NOMO-1 (cell line): ENCODE results near the gene DLG2.

Experiments used
- DNase-seq, 2 experiments: peaks; one replicate each; lab custom pipeline; 2025; ENCODE audit not compliant: unreplicated experiment in 2 of 2; lab: John Stamatoyannopoulos, UW

DLG2 gene

DNA sequence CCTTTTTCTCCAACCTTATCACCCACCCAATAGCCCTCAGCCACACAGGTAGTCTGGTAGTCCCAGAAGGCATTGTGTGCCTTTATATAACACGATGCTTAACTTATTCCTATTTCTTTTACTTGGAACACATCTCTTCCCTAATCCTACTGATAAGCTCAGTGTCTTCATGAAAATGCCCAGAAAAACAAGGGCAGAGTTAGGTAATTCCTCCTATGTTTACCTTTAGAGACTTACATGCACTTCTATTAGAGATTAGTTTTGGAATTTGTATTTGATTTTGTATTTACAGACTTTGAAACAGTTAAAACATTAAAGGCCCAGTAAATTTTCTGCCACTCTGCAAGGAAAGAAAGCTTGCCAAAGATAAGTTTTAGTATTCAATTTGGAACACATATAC, 1703.2 kb downstream of the DLG2 start:
- DNase-seq: no peak

DNA sequence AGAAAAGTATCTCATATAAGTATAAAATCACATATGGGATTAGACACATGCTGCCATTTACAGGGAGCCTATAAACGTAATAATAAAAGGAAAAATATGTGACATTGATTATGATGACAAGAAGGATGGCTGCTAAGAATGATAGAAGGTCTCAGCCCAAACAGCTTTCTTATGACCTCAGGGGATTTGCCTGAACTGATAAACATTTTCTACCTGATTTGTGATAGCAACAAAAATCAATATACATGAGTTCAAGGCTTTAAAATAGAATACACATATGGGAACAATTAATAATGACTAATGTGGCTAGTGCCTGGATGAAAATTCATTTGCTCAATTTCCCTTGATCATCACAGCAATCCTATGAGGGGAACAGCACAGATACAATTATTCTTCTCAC, 1704.2 kb downstream of the DLG2 start:
- DNase-seq: no peak

DNA sequence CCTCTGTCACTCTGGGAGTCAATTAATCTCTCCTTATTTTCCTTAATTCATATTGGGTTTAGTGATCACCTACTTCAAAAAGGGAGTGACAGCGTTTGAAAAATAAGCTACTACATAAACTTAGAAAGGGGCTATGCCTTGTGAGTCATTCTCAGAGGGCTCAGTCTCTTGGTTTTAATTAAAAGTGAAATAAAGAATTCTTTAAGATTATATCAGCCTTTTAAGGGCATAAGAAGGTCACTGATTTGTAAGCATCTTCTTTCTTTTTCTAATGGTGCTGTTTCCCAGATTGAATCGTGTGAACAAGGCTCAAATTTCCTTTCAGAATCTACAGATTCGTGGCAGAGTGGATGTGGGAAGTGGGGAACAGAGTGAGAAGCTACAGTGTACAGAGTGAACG, 1704.8 kb downstream of the DLG2 start:
- no peak for DNase-seq

DNA sequence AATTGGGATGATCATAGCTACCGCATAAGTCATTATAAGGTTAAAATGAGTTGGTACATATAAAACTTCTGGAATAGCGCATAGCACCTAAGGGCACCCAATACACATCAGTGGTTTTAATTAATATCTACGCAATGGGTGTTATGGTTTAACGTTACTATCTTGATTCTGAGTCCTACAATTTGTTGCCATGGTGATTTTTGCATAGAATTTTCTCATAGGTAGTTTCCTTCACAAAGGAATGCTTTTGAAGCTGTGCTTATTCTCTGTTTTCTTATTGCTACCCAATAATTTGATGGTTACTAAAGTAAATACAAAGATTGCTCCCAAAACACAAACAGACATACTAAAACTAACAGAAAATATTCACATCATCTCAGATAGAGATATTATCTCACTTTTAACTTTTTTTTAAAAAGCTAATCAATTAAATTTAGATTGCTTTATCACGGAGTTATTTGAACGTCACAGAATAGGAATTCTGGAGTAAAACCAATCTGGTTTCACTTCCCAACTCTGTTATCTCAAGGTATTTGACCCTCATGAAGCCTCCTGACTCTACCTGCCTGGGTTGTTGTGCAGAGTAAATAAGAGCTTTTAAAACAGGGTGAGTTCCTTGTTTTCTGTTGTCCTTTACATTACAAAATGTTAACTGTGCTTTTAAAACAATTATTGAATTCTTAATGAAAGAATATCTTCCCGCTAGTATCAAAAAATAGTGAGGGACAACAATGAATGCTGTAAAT, 1705.5 kb downstream of the DLG2 start:
- no peak for DNase-seq

DNA sequence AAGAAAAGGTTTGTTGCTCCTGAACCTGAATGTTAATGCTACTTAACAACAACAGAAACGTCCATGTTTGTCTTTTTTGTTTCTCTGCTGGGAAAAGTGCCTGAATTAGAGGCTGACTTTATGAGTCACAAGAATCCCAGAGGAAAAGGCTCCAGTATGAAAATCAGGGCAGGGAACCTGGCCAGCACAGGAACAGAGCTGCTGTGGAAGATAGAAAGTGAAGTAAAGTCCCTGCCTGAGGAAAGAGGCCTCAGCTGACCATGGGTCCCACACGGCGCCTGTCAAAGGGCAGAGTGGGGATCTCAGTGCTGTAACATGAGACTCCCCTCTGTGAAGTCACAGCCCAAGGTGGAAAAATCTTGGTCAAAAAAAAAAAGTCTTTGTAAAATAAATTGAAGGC, 1708.7 kb downstream of the DLG2 start:
- DNase-seq: no peak

DNA sequence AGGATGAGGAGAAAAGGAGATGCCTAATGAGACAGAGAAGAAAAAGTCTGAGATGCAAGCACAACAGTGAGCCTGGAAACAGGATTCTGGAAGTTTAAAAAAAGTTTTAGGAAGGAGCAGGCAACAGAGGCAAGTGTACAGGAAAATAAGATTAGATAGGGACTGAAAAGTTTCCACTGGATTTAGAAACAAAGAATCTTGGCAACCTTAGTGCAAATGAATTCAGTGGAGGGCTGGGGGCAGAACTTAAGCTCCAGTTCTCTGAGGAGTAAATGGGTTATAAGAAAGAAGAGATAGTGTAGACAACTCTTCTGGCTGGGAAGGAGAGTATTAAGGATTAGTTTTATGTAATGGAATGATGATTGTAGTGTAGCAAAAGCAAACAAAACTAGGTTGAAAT, 1712.1 kb downstream of the DLG2 start:
- no peak for DNase-seq

DNA sequence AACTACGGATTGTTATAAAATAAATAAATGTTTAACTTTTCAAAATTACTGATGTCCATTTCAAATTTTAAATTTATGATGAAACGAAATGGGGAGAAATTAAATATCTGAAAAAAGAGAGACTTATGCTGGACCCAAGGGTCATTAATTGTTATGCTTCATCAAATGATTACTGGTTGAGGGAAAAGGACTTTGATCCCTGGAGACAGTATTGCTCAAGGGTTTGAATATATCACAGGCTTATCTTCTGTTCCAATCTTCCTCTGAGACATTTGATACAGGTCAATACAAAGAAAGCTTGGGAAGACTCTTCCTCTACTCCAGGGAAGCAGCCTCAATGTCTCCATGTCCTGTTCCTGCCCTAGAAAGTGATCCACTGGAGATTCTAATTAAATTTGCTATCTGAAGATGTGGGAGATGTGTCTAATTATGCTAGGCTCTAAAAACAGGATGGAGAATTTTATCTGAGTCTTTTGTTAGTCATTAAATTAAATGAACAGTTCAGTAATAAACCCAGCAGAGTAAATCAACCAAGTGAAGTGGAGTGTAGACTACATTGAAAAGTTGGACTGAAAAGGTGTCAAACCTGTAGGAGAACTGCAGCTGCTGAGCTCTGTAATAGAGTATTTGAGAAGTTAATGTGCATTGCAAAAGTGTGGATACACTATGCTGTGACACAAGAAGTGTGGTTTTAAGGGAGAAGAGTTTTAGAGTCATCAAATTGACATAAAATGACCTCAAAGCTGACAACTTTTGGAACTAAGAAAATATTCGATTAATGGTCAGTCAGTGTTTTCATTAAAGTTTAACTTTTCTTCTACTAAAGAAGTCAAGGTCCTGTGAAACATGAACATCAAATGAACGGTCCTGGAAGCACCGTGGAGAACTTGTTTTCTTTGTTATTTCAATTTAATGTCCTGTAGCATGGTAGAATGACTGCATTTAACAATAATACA, 1717.3 kb downstream of the DLG2 start:
- DNase-seq: no peak

DNA sequence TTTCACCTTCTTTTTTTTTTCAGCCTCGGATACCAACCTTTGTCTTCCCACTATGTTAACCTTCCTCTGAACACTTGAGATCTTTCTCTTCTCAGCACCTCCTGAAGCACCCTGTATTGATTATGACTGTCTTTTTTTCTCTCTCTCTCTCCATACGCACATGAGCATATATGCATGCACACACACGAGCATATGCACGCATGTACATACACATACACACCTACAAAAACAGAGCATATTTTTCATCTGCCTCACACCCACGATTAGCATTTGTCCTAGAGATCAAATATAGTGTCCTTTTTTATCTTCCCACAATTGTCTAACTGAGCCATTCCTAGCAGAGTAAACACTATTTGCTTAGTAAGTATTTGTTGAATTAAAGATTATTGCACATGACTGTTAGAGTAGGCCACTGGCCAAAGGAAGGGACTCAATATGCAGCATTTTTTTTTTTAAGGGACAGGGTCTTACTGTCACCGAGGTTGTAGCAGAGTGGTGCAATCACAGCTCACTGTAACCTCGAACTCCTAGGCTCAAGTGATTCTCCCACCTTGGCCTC, 1718.8 kb downstream of the DLG2 start:
- no peak for DNase-seq

DNA sequence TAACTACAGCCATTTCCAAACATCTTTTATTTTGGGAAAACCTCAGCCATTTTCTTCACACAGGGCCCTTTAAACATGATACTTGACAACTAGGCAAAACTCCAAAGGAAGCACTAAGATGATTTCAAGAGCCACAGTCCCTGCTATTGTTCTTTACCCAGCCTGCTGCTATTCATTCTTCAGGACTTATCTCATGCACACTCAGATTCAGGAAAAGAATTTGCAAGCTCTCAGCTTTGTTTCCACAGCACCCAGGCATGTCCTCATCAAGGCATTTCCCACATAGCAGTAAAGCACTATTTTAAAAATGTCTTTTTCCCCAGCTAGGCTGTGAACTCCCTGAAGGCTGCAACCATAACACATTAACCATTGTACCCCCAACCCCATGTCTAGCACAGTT, 1731.6 kb downstream of the DLG2 start:
- DNase-seq: no peak

DNA sequence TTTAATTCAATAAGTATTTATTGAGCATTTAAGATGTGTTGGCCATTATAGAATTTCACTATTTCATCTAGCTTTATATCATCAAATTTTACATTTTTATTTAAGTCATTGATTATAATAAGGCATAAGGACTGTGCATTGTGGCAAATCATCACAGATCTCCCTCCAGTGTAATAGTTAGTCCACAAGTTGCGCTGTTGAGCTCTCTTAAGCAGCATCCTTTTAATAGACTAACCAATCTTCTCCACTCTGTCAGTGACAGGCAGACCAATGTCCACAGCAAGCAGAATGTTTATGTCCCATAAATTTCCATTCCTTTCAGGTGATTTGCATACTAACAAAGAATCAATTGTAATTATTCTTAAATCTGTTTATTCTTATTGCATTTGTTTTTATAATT, 1745.7 kb downstream of the DLG2 start:
- DNase-seq: no peak

DNA sequence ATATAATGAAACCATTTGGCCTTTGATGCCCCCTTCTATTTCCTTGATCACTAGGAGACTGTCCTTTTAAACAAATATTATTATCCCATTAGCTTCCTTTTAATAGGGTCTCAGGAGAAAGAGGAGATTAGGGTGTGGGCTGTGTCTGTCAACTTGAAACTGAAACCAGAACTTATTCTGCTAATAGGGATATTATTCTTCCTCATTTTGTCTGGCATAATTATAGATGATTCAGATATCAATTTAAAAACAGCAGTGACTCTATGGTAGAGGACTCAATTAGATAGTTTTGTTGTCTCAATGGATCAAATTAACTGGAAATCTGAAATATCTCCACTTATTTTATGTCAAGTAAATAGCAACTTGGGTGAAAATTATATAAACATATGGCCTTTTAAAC, 1756.1 kb downstream of the DLG2 start:
- DNase-seq: no peak

DNA sequence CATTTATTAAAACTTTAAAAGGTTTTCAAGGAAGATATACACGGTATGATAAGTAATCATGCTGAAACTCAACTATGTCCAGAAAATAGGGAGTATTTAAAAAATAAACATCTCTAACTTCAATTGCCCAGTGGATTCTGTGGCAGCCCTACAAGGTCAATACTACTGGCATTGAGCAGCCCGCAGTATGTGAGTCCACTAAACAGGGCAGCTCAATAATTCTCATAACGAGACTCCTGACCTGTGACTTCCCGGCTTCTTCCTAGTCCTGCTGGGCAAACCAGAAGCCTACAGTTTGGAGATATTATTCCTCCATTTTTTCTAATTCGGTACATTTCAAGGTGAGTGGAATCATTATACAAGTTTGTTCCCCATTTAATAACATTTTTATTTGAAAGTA, 1760.5 kb downstream of the DLG2 start:
- no peak for DNase-seq

DNA sequence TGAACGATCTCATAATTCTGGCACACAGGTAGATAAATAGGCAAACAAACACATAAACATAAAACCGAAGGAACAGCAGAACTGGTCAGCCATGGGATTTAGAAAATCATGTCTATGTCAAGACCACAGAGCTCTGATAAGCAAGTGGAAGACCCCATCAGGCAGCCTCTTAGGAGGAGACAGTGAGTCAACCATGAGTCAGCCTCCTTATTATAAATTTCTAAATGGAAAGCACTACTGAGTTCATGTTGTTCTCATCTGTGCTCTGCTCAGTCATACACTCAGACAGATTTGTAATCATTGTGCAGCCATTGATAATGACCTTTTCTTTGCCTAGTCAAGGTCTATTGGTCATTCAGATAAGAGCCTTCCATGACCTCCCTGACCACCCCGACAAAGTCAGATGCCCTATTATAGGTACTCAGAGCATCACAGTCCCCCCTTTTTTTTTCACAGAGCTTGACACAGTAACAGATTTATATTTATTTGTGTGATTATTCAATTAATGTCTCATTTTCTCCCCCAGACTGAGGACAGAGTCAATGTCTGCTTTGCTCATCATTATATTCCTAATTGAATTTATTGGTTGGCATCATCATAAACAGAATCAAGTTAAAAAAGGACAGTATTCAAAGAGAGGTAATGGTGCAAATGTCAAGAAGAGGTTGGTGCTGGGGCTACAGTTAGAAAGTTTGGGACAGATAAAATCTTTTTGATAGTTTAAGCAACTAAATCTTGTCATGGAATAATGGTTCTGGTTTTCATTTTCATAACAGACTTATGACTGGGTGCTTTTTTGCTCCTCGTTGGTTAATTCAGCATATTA, 1761.3 kb downstream of the DLG2 start:
- DNase-seq: no peak

DNA sequence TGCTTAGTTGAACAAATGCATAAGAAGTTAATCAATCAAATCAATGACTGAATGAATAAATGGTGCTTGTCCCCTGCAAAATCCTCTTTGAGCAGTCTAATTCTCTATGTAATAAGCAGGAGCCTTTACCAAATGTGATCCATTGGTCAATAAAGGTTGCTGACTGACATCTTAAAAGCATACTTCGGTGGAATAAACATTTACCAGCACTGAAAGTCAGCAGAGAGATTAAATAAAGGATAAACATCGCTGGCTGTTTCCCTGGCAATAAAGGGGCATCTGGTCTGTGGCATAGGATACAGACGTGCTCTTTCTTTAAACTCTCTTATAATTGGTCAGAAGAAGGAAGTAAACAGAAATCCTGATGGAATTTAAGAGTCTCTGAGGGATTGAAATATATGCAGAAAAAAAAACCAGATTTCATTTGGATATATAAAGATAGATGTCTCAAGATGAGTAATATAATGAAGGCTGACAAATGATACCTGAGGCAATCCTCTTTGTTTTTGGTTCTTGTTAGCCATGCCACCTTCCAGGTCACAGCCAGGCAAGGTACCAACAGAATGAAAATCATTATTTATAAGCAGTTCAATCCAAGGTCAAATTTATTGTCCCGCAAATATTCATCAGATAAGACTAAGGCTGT, 1762.6 kb downstream of the DLG2 start:
- no peak for DNase-seq

DNA sequence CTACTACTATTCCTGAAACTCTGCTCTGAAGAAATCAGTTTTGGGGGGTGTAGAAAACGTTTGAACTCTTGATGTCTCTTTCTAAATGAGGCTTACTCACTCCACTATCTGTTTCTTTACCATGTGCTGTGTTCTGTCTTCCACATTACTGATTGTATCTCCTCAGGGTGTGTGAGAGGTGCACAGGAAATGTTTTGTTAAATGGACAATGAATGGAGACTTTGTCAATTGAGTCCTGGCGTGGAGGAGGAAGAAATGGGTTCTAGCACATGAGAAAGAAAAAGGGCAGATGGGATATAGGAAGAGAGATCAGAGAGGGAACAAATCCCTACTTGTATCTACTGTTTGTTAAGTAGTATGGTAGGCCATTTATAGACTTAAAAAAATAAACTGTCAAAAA, 1763.9 kb downstream of the DLG2 start:
- DNase-seq: no peak

DNA sequence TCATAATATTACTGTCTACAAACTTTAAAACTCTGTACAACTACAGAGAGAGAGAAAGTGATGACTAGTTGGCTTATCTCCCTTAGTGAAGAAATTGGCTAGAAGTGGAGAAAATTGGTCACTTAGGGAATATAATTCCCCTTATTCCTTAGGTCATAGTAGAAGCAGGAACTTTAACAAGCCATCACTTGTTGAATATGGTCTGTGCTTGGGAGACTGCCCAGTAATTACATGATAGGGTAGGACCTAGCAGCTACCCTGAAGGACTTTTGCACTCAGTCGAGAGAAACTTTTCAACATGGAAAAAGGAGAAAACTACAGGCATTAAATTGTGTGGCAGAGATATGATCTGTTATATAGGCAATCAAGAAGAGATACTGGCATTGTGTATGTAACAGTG, 1764.5 kb downstream of the DLG2 start:
- no peak for DNase-seq

DNA sequence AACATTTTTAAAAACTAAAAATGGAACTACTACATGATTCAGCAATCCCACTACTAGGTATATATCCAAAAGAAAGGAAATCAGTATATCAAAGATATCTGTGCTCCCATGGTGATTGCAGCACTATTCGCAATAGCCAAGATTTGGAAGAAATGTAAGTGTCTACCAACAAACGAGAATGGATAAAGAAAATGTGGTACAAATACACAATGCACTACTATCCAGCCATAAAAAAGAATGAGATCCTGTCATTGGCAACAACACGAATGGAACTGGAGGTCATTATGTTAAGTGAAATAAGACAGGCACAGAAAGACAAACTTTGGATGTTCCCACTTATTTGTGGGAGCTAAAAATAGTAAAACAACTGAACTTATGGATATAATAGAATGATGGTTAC, 1765.1 kb downstream of the DLG2 start:
- no peak for DNase-seq

DNA sequence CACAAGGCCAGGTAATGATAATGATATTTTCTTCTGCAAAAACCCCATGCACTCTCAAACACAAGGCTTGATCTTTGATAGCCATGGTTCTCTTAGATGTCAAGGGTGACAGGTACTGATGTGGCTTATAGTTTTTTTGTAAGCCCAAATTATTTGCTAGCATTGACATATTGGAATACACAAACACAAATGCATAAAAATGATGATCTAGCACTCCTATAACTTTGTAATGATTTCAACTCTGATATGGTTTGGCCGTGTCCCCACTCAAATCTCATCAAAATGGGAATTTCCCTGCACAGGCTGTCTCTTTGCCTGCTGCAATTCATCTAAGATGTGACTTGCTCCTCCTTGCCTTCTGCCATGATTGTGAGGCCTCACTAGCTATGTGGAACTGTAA, 1768.5 kb downstream of the DLG2 start:
- no peak for DNase-seq

DNA sequence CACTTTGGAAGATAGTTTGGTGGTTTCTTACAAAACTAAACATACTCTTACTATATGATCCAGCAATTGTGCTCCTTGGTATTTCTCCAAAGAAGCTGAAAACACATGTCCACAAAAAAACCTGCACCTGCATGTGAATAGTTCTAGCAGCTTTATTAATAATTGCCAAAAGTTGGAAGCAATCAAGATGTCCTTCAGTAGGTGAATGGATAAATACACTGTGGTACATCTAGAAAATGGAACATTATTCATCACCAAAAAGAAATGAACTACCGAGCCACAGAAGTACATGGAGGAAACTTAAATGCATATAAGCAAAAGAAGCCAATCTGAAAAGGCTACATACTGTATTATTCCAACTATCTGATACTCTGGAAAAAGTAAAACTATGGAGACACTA, 1771.9 kb downstream of the DLG2 start:
- no peak for DNase-seq

DNA sequence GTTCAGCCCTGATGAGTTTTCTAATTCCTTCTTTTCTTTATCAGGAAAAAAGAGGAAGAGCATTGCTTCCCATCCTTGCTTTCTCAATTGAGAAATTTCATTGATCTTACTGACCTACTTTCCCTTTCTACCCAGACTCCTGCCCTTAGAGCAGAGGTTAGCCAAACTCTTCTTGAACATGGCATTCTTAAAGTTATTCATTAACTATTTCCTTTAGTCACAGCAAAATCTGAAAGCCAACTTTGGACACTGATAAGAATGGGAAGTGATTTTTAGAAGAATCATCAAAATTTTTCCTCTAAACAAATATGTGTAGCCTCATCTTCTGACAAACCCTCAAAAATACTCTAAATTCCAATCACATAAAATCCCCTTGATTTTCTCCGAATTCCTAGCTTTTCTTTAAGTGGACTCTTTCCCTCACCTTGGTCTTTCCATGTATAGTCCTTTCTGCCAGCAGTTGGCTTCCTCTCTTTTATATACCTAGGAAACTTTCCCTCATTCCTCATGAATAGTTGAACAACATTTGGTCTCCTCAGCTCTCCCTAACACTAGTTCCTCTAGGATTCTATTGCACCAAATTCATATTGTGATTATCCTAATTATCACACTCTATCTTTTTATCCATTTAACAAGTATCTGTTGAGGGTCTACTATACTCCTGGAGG, 1774.2 kb downstream of the DLG2 start:
- DNase-seq: no peak
